Kidney (tissue), 14 donors: Measurements from ENCODE around the gene SMIM15. TPM values are rescaled to one million over a fixed set of nuclear protein-coding genes. Genes with fewer than 3 reads are reported as not detected.

ENCODE experiments used
- DNase-seq, 5 donors: peaks; one replicate each; pipeline ENCODE4 v3.0.0-alpha.2; 2013 to 2020
- FAIRE-seq: peaks from 2 replicates; lab custom pipeline; 2012; peaks lifted over from hg19 to GRCh38; lab: Jason Lieb, UNC
- H3K27ac ChIP-seq, 2 donors: one replicate each; pipeline ENCODE4 v1.7.0; 2013; ENCODE audit warnings: low read depth in 2 of 2, low read length in 2 of 2, inconsistent platforms in 1 of 2
- H3K27me3 ChIP-seq: one replicate; pipeline ENCODE4 v1.7.1; 2013; ENCODE audit warnings: low read length, inconsistent platforms; ENCODE audit not compliant: control insufficient read depth, insufficient read depth
- H3K36me3 ChIP-seq, 3 donors: one replicate each; pipeline versions ENCODE4 v1.7.0 to v1.7.1; 2013; ENCODE audit warnings: low read length in 3 of 3, control low read depth in 1 of 3, inconsistent platforms in 1 of 3; ENCODE audit not compliant: insufficient read depth in 3 of 3, control insufficient read depth in 2 of 3
- H3K4me1 ChIP-seq, 3 donors: one replicate each; pipeline versions ENCODE4 v1.7.0 to v1.7.1; 2013; ENCODE audit warnings: low read length in 3 of 3, inconsistent platforms in 1 of 3, low read depth in 1 of 3; ENCODE audit not compliant: control insufficient read depth in 2 of 3, insufficient read depth in 2 of 3
- H3K4me3 ChIP-seq, 3 donors: one replicate each; pipeline versions ENCODE4 v1.7.0 to v1.8.1; 2013; ENCODE audit warnings: low read length in 3 of 3, control low read depth in 1 of 3, inconsistent platforms in 1 of 3
- H3K9ac ChIP-seq, 3 donors: one replicate each; pipeline versions ENCODE4 v1.7.0 to v1.7.1; 2013; ENCODE audit warnings: low read length in 3 of 3, control low read depth in 1 of 3, inconsistent platforms in 1 of 3
- H3K9me3 ChIP-seq, 3 donors: one replicate each; pipeline versions ENCODE4 v1.7.0 to v1.7.1; 2013; ENCODE audit warnings: low read length in 3 of 3, control low read depth in 1 of 3, inconsistent platforms in 1 of 3; ENCODE audit not compliant: control insufficient read depth in 2 of 3, insufficient read depth in 1 of 3
- CTCF ChIP-seq: IDR thresholded peaks from 3 replicates; pipeline ENCODE4 v1.5.1; 2012; ENCODE audit warnings: mild to moderate bottlenecking, moderate library complexity, borderline replicate concordance; ENCODE audit not compliant: insufficient read depth; ENCODE audit errors: extremely low read depth
- intact Hi-C: fragments of 100-400 bp; cut with DNase I; formaldehyde crosslinking; loops from one replicate; pipeline ENCODE4 v1.11.1; 2022
- polyA plus RNA-seq: library from polyadenylated mRNA; stranded (reverse); fragments of 350-450 nt; fragmentation: Illumina TruSeq; extraction: RNeasy Lipid Tissue Mini Kit (QIAGEN cat#74804); gene quantifications from one replicate; pipeline ENCODE4 v1.2.3, GENCODE V29; 2014; ENCODE audit warnings: low read depth, low replicate concordance; ENCODE audit not compliant: insufficient read depth
- total RNA-seq: library from RNA; stranded (reverse); fragmentation: NEBNext Ultra II Directional; extraction: Animal tissue kit (Norgen Biotek cat#: 25700); gene quantifications from one replicate; pipeline ENCODE4 v1.2.1, GENCODE V29; 2021
- donor health status: control.
- donor health status: control.
- donor health status: control.
- donor health status: control.
- donor health status: control.
- donor health status: DM: yes; HTN: yes; CAD: no.
- donor health status: Normal renal cell carcinoma (clear cell type).

Gene SMIM15
- total and polyA plus RNA-seq, 2 donors from 2014 or later: 32.0 to 68.1 TPM

- Histone ChIP-seq H3K36me3 (no peaks in the 10 kb centered on the region), H3K4me1 (no peaks in the 10 kb centered on the region), H3K4me3 (no peak overlapping the region), H3K27me3 (no peaks in the 10 kb centered on the region), H3K9ac (no peak overlapping the region), H3K27ac (no peak overlapping the region), H3K9me3 (no peaks in the 10 kb centered on the region)
- intact Hi-C loops: no loop called here
- FAIRE-seq (no peak), DNase-seq (peak in 1 of 5 donors; percentile 9)
- no peak for TF ChIP-seq CTCF
Observed at GRCh38 chr5:61142811-61143210, 19.5 kb downstream of the SMIM15 start.

GRCh38 chr5:61142391-61142790, 19.9 kb downstream of the SMIM15 start:
- no peak for TF ChIP-seq CTCF
- DNase-seq (peak in 1 of 5 donors; percentile 5), FAIRE-seq (no peak)
- no peak overlapping the region for H3K27ac ChIP-seq
- intact Hi-C loops: no loop called here
- H3K4me3 ChIP-seq: no peak overlapping the region
- no peaks in the 10 kb centered on the region for H3K9me3 ChIP-seq
- no peak overlapping the region for H3K9ac ChIP-seq
- no peaks in the 10 kb centered on the region for H3K4me1 ChIP-seq
- no peaks in the 10 kb centered on the region for H3K27me3 ChIP-seq
- H3K36me3 ChIP-seq: no peaks in the 10 kb centered on the region

- Histone ChIP-seq H3K4me1 (no peaks in the 10 kb centered on the region), H3K36me3 (no peaks in the 10 kb centered on the region), H3K27me3 (no peaks in the 10 kb centered on the region), H3K27ac (no peak overlapping the region), H3K9ac (no peak overlapping the region), H3K9me3 (no peaks in the 10 kb centered on the region), H3K4me3 (no peak overlapping the region)
- intact Hi-C loops: no loop called here
- peak in 2 of 5 donors; percentile 38 to 56 for DNase-seq
- no peak for TF ChIP-seq CTCF
- FAIRE-seq: no peak
Observed at GRCh38 chr5:61141801-61142200, 20.5 kb downstream of the SMIM15 start.

- no peak for FAIRE-seq
- Histone ChIP-seq H3K9me3 (no peaks in the 10 kb centered on the region), H3K27ac (no peak overlapping the region), H3K4me1 (no peaks in the 10 kb centered on the region), H3K36me3 (no peaks in the 10 kb centered on the region), H3K4me3 (no peak overlapping the region), H3K9ac (no peak overlapping the region), H3K27me3 (no peaks in the 10 kb centered on the region)
- no peak for TF ChIP-seq CTCF
- intact Hi-C loops: no loop called here
- no peak for DNase-seq
Observed at GRCh38 chr5:61139931-61140330, 22.3 kb downstream of the SMIM15 start.
